ENCODE measurements around the gene ASPHD2.

DNA sequence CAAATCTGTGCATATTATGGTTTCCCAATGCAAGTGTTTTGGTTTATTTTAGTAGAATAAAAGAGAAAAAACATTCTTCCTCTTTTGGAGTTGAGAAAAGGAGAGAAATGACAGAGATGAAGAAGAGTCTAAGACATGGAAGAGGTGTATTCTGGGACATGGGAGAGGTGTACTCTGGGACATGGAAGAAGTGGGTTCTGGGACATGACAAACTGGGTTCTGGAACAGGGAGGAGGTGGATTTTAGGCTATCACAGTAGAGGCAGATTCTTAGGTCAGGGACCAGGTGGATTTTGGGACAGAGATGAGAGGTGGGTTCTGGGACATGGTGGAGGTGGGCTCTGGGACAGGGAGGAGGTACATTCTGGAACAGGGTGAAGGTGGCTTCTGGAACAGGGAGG lies 2.1 kb upstream of the ASPHD2 start:
- no peak for TF ChIP-seq CTBP1 (IDR thresholded peaks at IDR 0.05; ENCODE audit: borderline replicate concordance)
- TF ChIP-seq ARNT (IDR thresholded peaks at IDR 0.05) = no peak
- TF ChIP-seq SP1 (IDR thresholded peaks at IDR 0.05) = no peak
- TF ChIP-seq TARDBP (IDR thresholded peaks at IDR 0.05) = no peak
- TF ChIP-seq FOXK2 (IDR thresholded peaks at IDR 0.05) = no peak
- no peak for TF ChIP-seq ELF4 (IDR thresholded peaks at IDR 0.05)
- no peak for TF ChIP-seq NFRKB (IDR thresholded peaks at IDR 0.05)
- no peak for TF ChIP-seq BHLHE40 (IDR thresholded peaks at IDR 0.05; ENCODE audit: borderline replicate concordance)
- no peak for TF ChIP-seq FOXA1 (IDR thresholded peaks at IDR 0.05)
- TF ChIP-seq SUZ12 (IDR thresholded peaks at IDR 0.05) = no peak
- no peak for TF ChIP-seq FOXM1 (IDR thresholded peaks at IDR 0.05; ENCODE audit: borderline replicate concordance)
- no peak for TF ChIP-seq ZNF384 (IDR thresholded peaks at IDR 0.05)
- no peak for TF ChIP-seq L3MBTL2 (conservative IDR thresholded peaks at IDR 0.05)
- TF ChIP-seq HDGF (IDR thresholded peaks at IDR 0.05; ENCODE audit: borderline replicate concordance) = no peak
